GM10248 (cell line): Measurements from ENCODE around the gene ACTRT2.

ENCODE experiments used
- CTCF ChIA-PET: fragments of 300-600 bp; sonication (Branson Sonifier 250); formaldehyde crosslinking; extraction: SDS; loops from one replicate; lab custom pipeline; 2021; ENCODE audit warnings: antibody characterized with exemption; lab: Yijun Ruan, JAX
- POLR2A ChIA-PET: fragments of 350-650 bp; sonication (Branson Sonifier 250); formaldehyde crosslinking; extraction: SDS; loops from one replicate; lab custom pipeline; 2020; ENCODE audit warnings: antibody characterized with exemption; lab: Yijun Ruan, JAX
- DNase-seq: peaks from one replicate; pipeline ENCODE4 v3.0.0; 2012; ENCODE audit errors: extremely low spot score
- CTCF ChIP-seq: IDR thresholded peaks from 2 replicates; pipeline ENCODE4 v1.5.1; 2012; ENCODE audit warnings: mild to moderate bottlenecking, low read depth; ENCODE audit errors: extremely low read depth, missing control alignments, control extremely low read depth

ACTRT2 gene

GRCh38 chr1:3021233-3021671, at the start of gene ACTRT2:
ACTRT2 (plus strand) TSS chr1:3021467; CDS start chr1:3021687, 220 bp downstream.
- POLR2A ChIA-PET = no interaction called here
- no peak for TF ChIP-seq CTCF
- CTCF ChIA-PET = no interaction called here
- DNase-seq = no peak

GRCh38 chr1:2971609-2972008, 49.7 kb upstream of the ACTRT2 start:
- ChIA-PET CTCF (no interaction called here), POLR2A (no interaction called here)
- no peak for DNase-seq
- TF ChIP-seq CTCF = no peak

GRCh38 chr1:2972011-2972878, 49.0 kb upstream of the ACTRT2 start:
- POLR2A ChIA-PET = no interaction called here
- TF ChIP-seq CTCF = no peak
- DNase-seq = no peak
- CTCF ChIA-PET = no interaction called here

GRCh38 chr1:2972879-2973575, 48.2 kb upstream of the ACTRT2 start:
- ChIA-PET POLR2A (no interaction called here), CTCF (no interaction called here)
- DNase-seq = no peak
- TF ChIP-seq CTCF = no peak

GRCh38 chr1:2973601-2974593, 47.4 kb upstream of the ACTRT2 start:
- ChIA-PET CTCF (interaction anchor here (1.3 kb wide), 1 partner anchor 16 kb away, joined by 3 read pairs; no protein-coding TSS in a partner anchor), POLR2A (no interaction called here)
- no peak for DNase-seq
- TF ChIP-seq CTCF = no peak
